GM23338 (cell line): ENCODE results near the gene SEC16A. TPM values are rescaled to one million over a fixed set of nuclear protein-coding genes. Genes with fewer than 3 reads are reported as not detected.

Source experiments
- ATAC-seq: fragments of 200-7000 bp; cut with Tn5 transposase; 3 replicates; pipeline ENCODE4 v1.9.1; 2020
- DNase-seq: peaks from one replicate; pipeline ENCODE4 v3.0.0-alpha.2; 2015; ENCODE audit warnings: low spot score
- H2AFZ ChIP-seq: fragments of 200-600 bp; sonication (generic); 2 replicates; pipeline ENCODE4 v1.8.0; 2016; ENCODE audit warnings: antibody characterized with exemption, mild to moderate bottlenecking, moderate library complexity
- H3F3A ChIP-seq: fragments of 200-600 bp; sonication (generic); replicated peaks from 2 replicates; pipeline ENCODE4 v1.8.0; 2017; ENCODE audit warnings: antibody characterized with exemption, mixed run types, low read depth
- H3K27ac ChIP-seq: fragments of 200-600 bp; sonication (generic); 2 replicates; pipeline ENCODE4 v1.6.1; 2016; ENCODE audit warnings: low read depth
- H3K27me3 ChIP-seq: fragments of 200-600 bp; sonication (generic); 2 replicates; pipeline ENCODE4 v1.8.0; 2016; ENCODE audit warnings: mild to moderate bottlenecking, mixed run types, moderate library complexity; ENCODE audit not compliant: insufficient read depth
- H3K36me3 ChIP-seq: fragments of 200-600 bp; sonication (generic); 2 replicates; pipeline ENCODE4 v1.8.0; 2016; ENCODE audit warnings: mild to moderate bottlenecking; ENCODE audit not compliant: insufficient read depth
- H3K4me1 ChIP-seq: fragments of 200-600 bp; sonication (generic); 2 replicates; pipeline ENCODE4 v1.8.0; 2016; ENCODE audit warnings: mild to moderate bottlenecking, moderate library complexity; ENCODE audit not compliant: insufficient read depth
- H3K4me2 ChIP-seq: fragments of 200-600 bp; sonication (generic); 2 replicates; pipeline ENCODE4 v1.7.1; 2017; ENCODE audit warnings: mixed run types
- H3K4me3 ChIP-seq: fragments of 200-600 bp; sonication (generic); 2 replicates; pipeline ENCODE4 v1.6.1; 2016; ENCODE audit warnings: mixed run types
- H3K79me2 ChIP-seq: fragments of 200-600 bp; sonication (generic); replicated peaks from 2 replicates; pipeline ENCODE4 v1.8.0; 2017; ENCODE audit warnings: mild to moderate bottlenecking; ENCODE audit not compliant: insufficient read depth
- H3K9me2 ChIP-seq: fragments of 200-600 bp; sonication (generic); 2 replicates; pipeline ENCODE4 v1.8.0; 2017; ENCODE audit not compliant: insufficient read depth
- H4K20me1 ChIP-seq: fragments of 200-600 bp; sonication (generic); replicated peaks from 2 replicates; pipeline ENCODE4 v1.8.0; 2017; ENCODE audit warnings: mild to moderate bottlenecking; ENCODE audit not compliant: insufficient read depth
- H3K27ac Mint-ChIP-seq: 2 replicates; pipeline ENCODE4 v1.8.0; 2020; ENCODE audit warnings: inconsistent platforms, mild to moderate bottlenecking, moderate library complexity, mixed read lengths
- H3K27me3 Mint-ChIP-seq: 3 replicates; pipeline ENCODE4 v1.8.0; 2022; ENCODE audit warnings: low read depth, mild to moderate bottlenecking, moderate library complexity, mixed read lengths, inconsistent platforms; ENCODE audit not compliant: insufficient read depth, poor library complexity
- H3K36me3 Mint-ChIP-seq: 3 replicates; pipeline ENCODE4 v1.8.0; 2021; ENCODE audit warnings: low read depth, mild to moderate bottlenecking, inconsistent platforms, moderate library complexity, mixed read lengths
- H3K4me1 Mint-ChIP-seq: 3 replicates; pipeline ENCODE4 v1.8.0; 2020; ENCODE audit warnings: mild to moderate bottlenecking, inconsistent platforms, mixed read lengths
- H3K4me3 Mint-ChIP-seq: 3 replicates; pipeline ENCODE4 v1.8.0; 2021; ENCODE audit warnings: moderate library complexity, mild to moderate bottlenecking, inconsistent platforms, mixed read lengths
- H3K9me3 Mint-ChIP-seq: 3 replicates; pipeline ENCODE4 v1.8.0; 2020; ENCODE audit warnings: moderate library complexity, mild to moderate bottlenecking, inconsistent platforms, mixed read lengths
- CREB1 ChIP-seq: fragments of 250-450 bp; sonication (Bioruptor Pico); IDR thresholded peaks from 2 replicates; pipeline ENCODE4 v1.5.0; 2020; ENCODE audit warnings: low read depth, mild to moderate bottlenecking, moderate library complexity
- CTCF ChIP-seq, 2 experiments: fragments of 200-600 bp in 1 of 2; sonication (generic) in 1 of 2; conservative IDR thresholded peaks; 2 replicates each; pipeline versions ENCODE4 v1.5.1 to v1.6.1; 2016 to 2017; ENCODE audit warnings: antibody characterized with exemption in 2 of 2, low read depth in 2 of 2, mild to moderate bottlenecking in 2 of 2, moderate library complexity in 1 of 2
- ETS1 ChIP-seq: IDR thresholded peaks from 2 replicates; pipeline ENCODE4 v1.6.1; 2016; ENCODE audit warnings: antibody characterized with exemption
- EZH2 ChIP-seq: fragments of 200-600 bp; sonication (generic); IDR thresholded peaks from one replicate; pipeline ENCODE4 v1.8.0; 2017; ENCODE audit warnings: antibody characterized with exemption, mild to moderate bottlenecking, low read depth; ENCODE audit not compliant: unreplicated experiment
- EZH2phosphoT487 ChIP-seq: fragments of 200-600 bp; sonication (generic); IDR thresholded peaks from one replicate; pipeline ENCODE4 v1.8.1; 2018; ENCODE audit warnings: antibody characterized with exemption; ENCODE audit not compliant: unreplicated experiment
- JUNB ChIP-seq: IDR thresholded peaks from one replicate; pipeline ENCODE4 v1.6.1; 2016; ENCODE audit warnings: antibody characterized with exemption; ENCODE audit not compliant: unreplicated experiment
- NANOG ChIP-seq: IDR thresholded peaks from 2 replicates; pipeline ENCODE4 v1.6.1; 2016; ENCODE audit warnings: antibody characterized with exemption, borderline replicate concordance
- POLR2AphosphoS5 ChIP-seq: IDR thresholded peaks from 2 replicates; pipeline ENCODE4 v1.6.1; 2016; ENCODE audit warnings: antibody characterized with exemption, low read depth
- REST ChIP-seq: IDR thresholded peaks from one replicate; pipeline ENCODE4 v1.6.1; 2018; ENCODE audit warnings: antibody characterized with exemption; ENCODE audit not compliant: unreplicated experiment
- STAT1 ChIP-seq: IDR thresholded peaks from one replicate; pipeline ENCODE4 v1.6.1; 2016; ENCODE audit warnings: antibody characterized with exemption; ENCODE audit not compliant: unreplicated experiment
- ZNF114 ChIP-seq: fragments of 250-450 bp; sonication (Bioruptor Pico); IDR thresholded peaks from 2 replicates; pipeline ENCODE4 v1.5.0; 2020; ENCODE audit warnings: mild to moderate bottlenecking, moderate library complexity
- ZNF331 ChIP-seq: fragments of 250-450 bp; sonication (Bioruptor Pico); IDR thresholded peaks from 2 replicates; pipeline ENCODE4 v1.5.0; 2020; ENCODE audit warnings: low read depth, mild to moderate bottlenecking, moderate library complexity
- ZNF462 ChIP-seq: fragments of 250-450 bp; sonication (Bioruptor Pico); IDR thresholded peaks from 2 replicates; pipeline ENCODE4 v1.5.0; 2020; ENCODE audit warnings: mild to moderate bottlenecking, moderate library complexity
- polyA plus RNA-seq: library from polyadenylated mRNA; unstranded; fragments of >200 nt; fragmentation: Nextera tagmentation; extraction: Ambion mirVana; gene quantifications from 2 replicates; pipeline ENCODE4 v1.2.1, GENCODE V29; 2016
- total RNA-seq: library from RNA; depleted of rRNA; stranded (reverse); fragments of >200 nt; shearing (Covaris generic); gene quantifications from 2 replicates; pipeline ENCODE4 v1.2.3, GENCODE V29; 2014

SEC16A gene
- total and polyA plus RNA-seq, 2 experiments from 2014 or later = 34.0 to 59.2 TPM

GRCh38 chr9:136422876-136423275 is 60.0 kb downstream of the SEC16A start:
- Mint-ChIP-seq H3K36me3 (peaks cover 70% of the 10 kb centered on the region), H3K27ac (no peak overlapping the region), H3K4me1 (no peaks in the 10 kb centered on the region), H3K9me3 (no peaks in the 10 kb centered on the region), H3K4me3 (no peak overlapping the region), H3K27me3 (peaks cover 5% of the 10 kb centered on the region)
- Histone ChIP-seq H3K27ac (no peak overlapping the region), H3K4me2 (no peak overlapping the region), H3K36me3 (peaks cover 5% of the 10 kb centered on the region; the same call in 1 of the 2 replicates), H3K4me3 (no peak overlapping the region), H3K79me2 (no peaks in the 10 kb centered on the region), H3K4me1 (no peaks in the 10 kb centered on the region), H2AFZ (no peak overlapping the region), H3K27me3 (no peaks in the 10 kb centered on the region), H3F3A (0 out of 2 replicates have a peak, but pooled peaks cover 4% of the 10 kb centered on the region), H4K20me1 (peaks cover 4% of the 10 kb centered on the region; the same call in 1 of the 2 replicates), H3K9me2 (no peaks in the 10 kb centered on the region)
- no peak for TF ChIP-seq ETS1
- no peak for TF ChIP-seq JUNB
- TF ChIP-seq ZNF462 (CRISPR knock-in tag) = no peak
- no peak for TF ChIP-seq CREB1 (CRISPR knock-in tag)
- TF ChIP-seq EZH2 = no peak
- no peak for TF ChIP-seq POLR2AphosphoS5
- TF ChIP-seq STAT1 = no peak
- TF ChIP-seq CTCF (conservative IDR thresholded peaks at IDR 0.05; ENCODE audit: low read depth in 2 of 2) = no peak
- no peak for TF ChIP-seq NANOG
- no peak for TF ChIP-seq ZNF114 (CRISPR knock-in tag)
- no peak for TF ChIP-seq EZH2phosphoT487
- no peak for TF ChIP-seq REST
- no peak for TF ChIP-seq ZNF331 (CRISPR knock-in tag)
- DNase-seq = no peak
- ATAC-seq = no peak
